Endodermal cell (in vitro differentiated cells): ENCODE results near the gene CSNK1E. TPM values are rescaled to one million over a fixed set of nuclear protein-coding genes. Genes with fewer than 3 reads are reported as not detected.

ENCODE experiments used
- DNase-seq: peaks from one replicate; pipeline ENCODE4 v3.0.0-alpha.2; 2017
- H3K27ac ChIP-seq: 2 replicates; pipeline ENCODE4 v1.5.1; 2013; ENCODE audit warnings: mild to moderate bottlenecking, low read depth, low read length, moderate library complexity
- H3K27me3 ChIP-seq: 2 replicates; pipeline ENCODE4 v1.6.1; 2013; ENCODE audit warnings: mild to moderate bottlenecking, low read length, moderate library complexity; ENCODE audit not compliant: insufficient read depth, control insufficient read depth, poor library complexity, severe bottlenecking
- H3K36me3 ChIP-seq: 2 replicates; pipeline ENCODE4 v1.7.0; 2013; ENCODE audit warnings: mild to moderate bottlenecking, low read length, moderate library complexity; ENCODE audit not compliant: control insufficient read depth, insufficient read depth
- H3K4me1 ChIP-seq: one replicate; pipeline ENCODE4 v1.7.0; 2013; ENCODE audit warnings: low read length; ENCODE audit not compliant: control insufficient read depth, insufficient read depth
- H3K4me3 ChIP-seq: 2 replicates; pipeline ENCODE4 v1.5.1; 2013; ENCODE audit warnings: mild to moderate bottlenecking, low read length, moderate library complexity
- H3K9ac ChIP-seq: 2 replicates; pipeline ENCODE4 v1.6.1; 2013; ENCODE audit warnings: mild to moderate bottlenecking, low read length, moderate library complexity; ENCODE audit not compliant: poor library complexity, severe bottlenecking; ENCODE audit errors: extremely low read depth
- H3K9me3 ChIP-seq: 2 replicates; pipeline ENCODE4 v1.6.1; 2013; ENCODE audit warnings: mild to moderate bottlenecking, low read length, moderate library complexity; ENCODE audit not compliant: control insufficient read depth
- H3K27ac Mint-ChIP-seq: 2 replicates; pipeline ENCODE4 v1.8.0; 2020; ENCODE audit warnings: mixed read lengths
- H3K27me3 Mint-ChIP-seq: 2 replicates; pipeline ENCODE4 v1.8.0; 2021; ENCODE audit warnings: mild to moderate bottlenecking, mixed read lengths; ENCODE audit not compliant: insufficient read depth
- H3K36me3 Mint-ChIP-seq: 2 replicates; pipeline ENCODE4 v1.8.0; 2020; ENCODE audit warnings: low read depth, mixed read lengths
- H3K4me1 Mint-ChIP-seq: 2 replicates; pipeline ENCODE4 v1.8.0; 2020; ENCODE audit warnings: mixed read lengths
- H3K4me3 Mint-ChIP-seq: 2 replicates; pipeline ENCODE4 v1.8.0; 2020; ENCODE audit warnings: mild to moderate bottlenecking, moderate library complexity, mixed read lengths
- H3K9me3 Mint-ChIP-seq: 2 replicates; pipeline ENCODE4 v1.8.0; 2020; ENCODE audit warnings: mild to moderate bottlenecking, mixed read lengths
- WGBS, 2 experiments: methylation state at CpG; one replicate each; pipeline versions ENCODE4 v1.1.5 to v1.1.7; 2013; ENCODE audit warnings: missing lambda C conversion rate in 2 of 2, mixed read lengths in 1 of 2; ENCODE audit not compliant: insufficient coverage in 1 of 2, insufficient read length in 1 of 2; 5-methylcytosine and 5-hydroxymethylcytosine counted together
- total RNA-seq, 2 donors: library from RNA; stranded (reverse); fragmentation: NEBNext Ultra II Directional in 1 of 2; extraction: Animal tissue kit (Norgen Biotek cat#: 25700) in 1 of 2; gene quantifications; 2 replicates in 1 of 2; 3 replicates in 1 of 2; pipeline ENCODE4 v1.2.1, GENCODE V29; 2021
- TF ChIP-seq, protein P1 (sequence below): fragments of 200-600 bp; sonication (generic); conservative IDR thresholded peaks from 2 replicates; pipeline ENCODE4 v1.5.0; 2021; ENCODE audit warnings: antibody characterized with exemption, mild to moderate bottlenecking

CSNK1E gene
- total RNA-seq, 2 donors from 2014 or later, result 224 to 229 TPM

DNA sequence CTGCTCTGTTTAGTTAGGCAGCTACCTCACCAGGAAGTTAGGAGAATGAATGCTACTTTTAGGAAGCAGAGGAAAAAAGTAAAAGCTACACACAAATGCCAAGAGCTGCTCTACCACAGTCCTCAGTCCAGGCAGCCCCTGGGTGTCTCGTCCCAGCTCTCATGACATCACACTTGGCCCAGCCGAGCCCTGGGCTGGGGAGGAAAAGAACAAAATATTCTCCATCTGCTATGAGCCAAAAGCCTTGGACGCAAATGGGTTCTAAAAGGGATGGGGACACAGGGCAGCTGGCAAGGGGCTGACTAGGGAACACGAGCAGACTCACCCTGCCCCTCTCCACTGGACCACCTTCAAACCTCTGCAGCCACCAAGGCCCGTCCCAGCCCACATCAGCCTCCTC, 70.5 kb downstream of the CSNK1E start:
- peaks cover 13% of the 10 kb centered on the region for H3K36me3 ChIP-seq
- H3K9ac ChIP-seq, result no peak overlapping the region
- H3K4me3 ChIP-seq, result no peak overlapping the region
- H3K9me3 ChIP-seq, result no peaks in the 10 kb centered on the region
- peaks cover 2% of the 10 kb centered on the region for H3K9me3 Mint-ChIP-seq
- no peaks in the 10 kb centered on the region for H3K4me1 Mint-ChIP-seq
- no peaks in the 10 kb centered on the region for H3K27me3 Mint-ChIP-seq
- no peaks in the 10 kb centered on the region for H3K4me1 ChIP-seq
- H3K36me3 Mint-ChIP-seq, result peaks cover 49% of the 10 kb centered on the region
- H3K27ac Mint-ChIP-seq, result peak overlapping the region; percentile 21
- H3K4me3 Mint-ChIP-seq, result no peak overlapping the region
- no peak for DNase-seq
- H3K27ac ChIP-seq, result no peak overlapping the region
- H3K27me3 ChIP-seq, result no peaks in the 10 kb centered on the region
- 87 to 95% methylated on average over 3 to 5 of the region's 5 CpGs for WGBS, 2 experiments
- TF ChIP-seq, protein P1, sequence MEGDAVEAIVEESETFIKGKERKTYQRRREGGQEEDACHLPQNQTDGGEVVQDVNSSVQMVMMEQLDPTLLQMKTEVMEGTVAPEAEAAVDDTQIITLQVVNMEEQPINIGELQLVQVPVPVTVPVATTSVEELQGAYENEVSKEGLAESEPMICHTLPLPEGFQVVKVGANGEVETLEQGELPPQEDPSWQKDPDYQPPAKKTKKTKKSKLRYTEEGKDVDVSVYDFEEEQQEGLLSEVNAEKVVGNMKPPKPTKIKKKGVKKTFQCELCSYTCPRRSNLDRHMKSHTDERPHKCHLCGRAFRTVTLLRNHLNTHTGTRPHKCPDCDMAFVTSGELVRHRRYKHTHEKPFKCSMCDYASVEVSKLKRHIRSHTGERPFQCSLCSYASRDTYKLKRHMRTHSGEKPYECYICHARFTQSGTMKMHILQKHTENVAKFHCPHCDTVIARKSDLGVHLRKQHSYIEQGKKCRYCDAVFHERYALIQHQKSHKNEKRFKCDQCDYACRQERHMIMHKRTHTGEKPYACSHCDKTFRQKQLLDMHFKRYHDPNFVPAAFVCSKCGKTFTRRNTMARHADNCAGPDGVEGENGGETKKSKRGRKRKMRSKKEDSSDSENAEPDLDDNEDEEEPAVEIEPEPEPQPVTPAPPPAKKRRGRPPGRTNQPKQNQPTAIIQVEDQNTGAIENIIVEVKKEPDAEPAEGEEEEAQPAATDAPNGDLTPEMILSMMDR, result no peak

DNA sequence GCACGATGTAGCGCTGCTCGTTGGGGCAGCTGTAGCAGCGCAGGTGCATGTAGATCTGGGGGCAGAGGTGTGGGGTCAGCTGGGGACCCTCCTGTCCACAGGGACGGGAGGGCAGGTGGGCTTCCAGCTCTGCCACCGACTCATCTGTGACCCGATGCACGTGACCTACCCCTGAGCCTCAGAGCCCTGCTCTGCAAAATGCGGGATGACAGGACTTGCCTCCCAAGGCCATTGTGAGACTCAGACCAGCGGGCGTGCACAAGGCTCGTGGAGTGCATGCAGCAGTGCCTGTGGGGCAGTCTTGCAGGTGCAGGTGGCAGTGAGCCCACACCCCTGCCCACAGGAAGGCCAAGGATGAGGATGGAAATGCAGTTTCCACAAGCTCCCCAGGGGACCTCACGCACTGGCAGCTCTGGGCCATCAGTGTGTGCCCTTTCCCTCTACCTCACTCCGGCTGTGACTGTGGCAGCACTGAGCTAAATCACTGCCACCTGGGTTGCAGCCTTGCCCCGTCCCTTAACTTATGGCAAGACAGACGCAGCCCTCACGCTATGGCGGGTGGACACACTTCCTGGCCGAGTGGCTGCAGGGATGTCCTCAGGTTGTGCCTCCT, 71.1 kb downstream of the CSNK1E start:
- Histone ChIP-seq H3K4me3 (no peak overlapping the region), H3K4me1 (no peaks in the 10 kb centered on the region), H3K27ac (no peak overlapping the region), H3K27me3 (no peaks in the 10 kb centered on the region), H3K9ac (no peak overlapping the region), H3K9me3 (no peaks in the 10 kb centered on the region), H3K36me3 (peaks cover 13% of the 10 kb centered on the region)
- WGBS, 2 experiments, result 94 to 98% methylated on average over 14 to 19 of the region's 19 CpGs
- Mint-ChIP-seq H3K4me1 (peaks cover under 1% of the 10 kb centered on the region), H3K36me3 (peaks cover 49% of the 10 kb centered on the region), H3K27ac (no peak overlapping the region), H3K4me3 (no peak overlapping the region), H3K9me3 (peaks cover 2% of the 10 kb centered on the region), H3K27me3 (no peaks in the 10 kb centered on the region)
- TF ChIP-seq, protein P1, result no peak
- no peak for DNase-seq

DNA sequence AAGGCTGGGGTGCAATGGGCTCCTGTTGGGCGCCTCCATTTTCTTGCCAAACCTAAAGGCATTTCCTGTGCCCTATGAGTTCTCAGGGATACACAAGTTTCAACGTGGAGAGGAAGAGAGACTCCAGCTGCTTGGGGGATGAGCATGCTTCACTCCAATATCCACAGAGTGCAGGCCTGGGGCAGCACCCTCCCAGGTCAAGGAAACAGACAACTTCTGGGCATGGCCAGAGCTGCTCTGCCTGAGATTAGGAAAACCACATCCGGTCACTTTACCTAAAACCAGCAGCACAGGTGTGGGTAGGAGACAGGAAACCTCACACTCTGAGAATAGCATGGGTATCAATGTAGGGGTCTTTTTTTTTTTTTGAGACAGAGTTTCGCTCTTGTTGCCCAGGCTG, 73.1 kb downstream of the CSNK1E start:
- H3K27me3 ChIP-seq, result no peaks in the 10 kb centered on the region
- Mint-ChIP-seq H3K4me3 (no peak overlapping the region), H3K36me3 (peaks cover 31% of the 10 kb centered on the region), H3K9me3 (no peaks in the 10 kb centered on the region), H3K4me1 (peaks cover 19% of the 10 kb centered on the region), H3K27me3 (no peaks in the 10 kb centered on the region), H3K27ac (no peak overlapping the region)
- H3K27ac ChIP-seq, result no peak overlapping the region
- DNase-seq, result no peak
- WGBS, 2 experiments, result 91 to 100% methylated on average over 2 to 4 of the region's 4 CpGs
- TF ChIP-seq, protein P1, result no peak
- peaks cover 6% of the 10 kb centered on the region for H3K4me1 ChIP-seq
- no peak overlapping the region for H3K4me3 ChIP-seq
- no peaks in the 10 kb centered on the region for H3K9me3 ChIP-seq
- no peak overlapping the region for H3K9ac ChIP-seq
- peaks cover 13% of the 10 kb centered on the region for H3K36me3 ChIP-seq
